ENCODE results near the gene TRIM72.

TRIM72 gene

GRCh38 chr16:31204871-31205666, 8.8 kb upstream of the TRIM72 start:
- no peak overlapping the region for H3K4me3 ChIP-seq (ENCODE audit: low read depth, low read length)
- DNase-seq (ENCODE audit: low read depth): no peak

DNA sequence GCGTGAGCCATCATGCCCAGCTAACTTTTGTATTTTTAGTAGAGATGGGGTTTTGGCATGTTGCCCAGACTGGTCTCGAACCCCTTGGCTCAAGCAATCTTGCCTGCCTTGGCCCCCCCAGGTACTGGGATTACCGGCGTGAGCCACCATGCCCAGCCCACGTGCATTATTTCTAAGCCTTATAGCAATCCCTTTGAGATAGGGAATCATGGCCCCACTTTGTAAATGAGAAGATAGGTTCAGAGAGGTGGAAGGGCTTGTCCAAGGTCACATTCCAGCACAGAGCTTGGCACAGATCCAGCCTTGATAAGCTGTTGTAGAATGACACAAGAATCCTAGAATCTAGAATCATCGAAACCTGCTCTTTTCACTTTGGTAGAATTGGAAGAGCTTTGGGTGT, 7.1 kb upstream of the TRIM72 start:
- no peak for DNase-seq (ENCODE audit: low read depth)
- H3K4me3 ChIP-seq (ENCODE audit: low read depth, low read length): no peak overlapping the region

GRCh38 chr16:31213342-31213741, 577 bp upstream of the TRIM72 start:
- no peak for DNase-seq (ENCODE audit: low read depth)
- no peak overlapping the region for H3K4me3 ChIP-seq (ENCODE audit: low read depth, low read length)

DNA sequence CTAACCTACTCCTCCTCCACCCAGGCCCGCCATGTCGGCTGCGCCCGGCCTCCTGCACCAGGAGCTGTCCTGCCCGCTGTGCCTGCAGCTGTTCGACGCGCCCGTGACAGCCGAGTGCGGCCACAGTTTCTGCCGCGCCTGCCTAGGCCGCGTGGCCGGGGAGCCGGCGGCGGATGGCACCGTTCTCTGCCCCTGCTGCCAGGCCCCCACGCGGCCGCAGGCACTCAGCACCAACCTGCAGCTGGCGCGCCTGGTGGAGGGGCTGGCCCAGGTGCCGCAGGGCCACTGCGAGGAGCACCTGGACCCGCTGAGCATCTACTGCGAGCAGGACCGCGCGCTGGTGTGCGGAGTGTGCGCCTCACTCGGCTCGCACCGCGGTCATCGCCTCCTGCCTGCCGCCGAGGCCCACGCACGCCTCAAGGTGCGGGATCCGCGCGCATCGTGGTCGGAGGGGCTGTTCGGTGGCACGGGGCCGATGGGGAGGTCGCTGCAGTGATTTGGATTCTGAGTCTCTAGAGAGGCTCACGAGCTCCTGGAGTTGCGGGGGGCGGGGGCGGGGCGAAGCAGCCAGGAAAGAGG, 878 bp downstream of the TRIM72 start:
- H3K4me3 ChIP-seq (ENCODE audit: low read depth, low read length): peak overlapping the region; percentile 51
- DNase-seq (ENCODE audit: low read depth): no peak

GRCh38 chr16:31215287-31216162, 1.6 kb downstream of the TRIM72 start:
- no peak for DNase-seq (ENCODE audit: low read depth)
- H3K4me3 ChIP-seq (ENCODE audit: low read depth, low read length): peak overlapping the region; percentile 51

GRCh38 chr16:31216422-31217135, 2.7 kb downstream of the TRIM72 start, which contains the start of gene PYDC1:
PYDC1 (minus strand) TSS chr16:31217135; CDS start chr16:31217028, 107 bp downstream.
- H3K4me3 ChIP-seq (ENCODE audit: low read depth, low read length): peak within 1 kb of the TSS; percentile 51
- DNase-seq (ENCODE audit: low read depth): no peak

DNA sequence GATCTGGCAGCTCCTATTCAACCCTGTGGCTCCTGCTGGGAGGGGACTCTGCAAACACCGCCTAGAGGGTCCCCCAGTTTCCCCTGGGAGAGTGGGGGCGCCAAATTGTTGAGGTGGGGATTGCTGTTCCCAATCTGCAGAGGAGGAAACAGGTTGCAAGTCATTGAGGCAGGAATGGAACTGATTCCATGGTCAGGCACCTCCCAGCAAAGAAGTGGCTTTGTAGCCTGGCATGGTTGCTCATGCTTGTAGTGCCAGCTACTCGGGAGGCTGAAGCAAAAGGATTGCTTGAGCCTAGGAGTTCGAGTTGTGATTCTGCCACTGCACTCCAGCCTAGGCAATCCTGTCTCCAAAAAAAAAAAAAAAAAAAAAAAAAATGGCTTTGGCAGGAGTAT, 3.2 kb downstream of the TRIM72 start:
- no peak overlapping the region for H3K4me3 ChIP-seq (ENCODE audit: low read depth, low read length)
- DNase-seq (ENCODE audit: low read depth): no peak

GRCh38 chr16:31219154-31219741, 5.3 kb downstream of the TRIM72 start:
- no peak for DNase-seq (ENCODE audit: low read depth)
- no peak overlapping the region for H3K4me3 ChIP-seq (ENCODE audit: low read depth, low read length)

DNA sequence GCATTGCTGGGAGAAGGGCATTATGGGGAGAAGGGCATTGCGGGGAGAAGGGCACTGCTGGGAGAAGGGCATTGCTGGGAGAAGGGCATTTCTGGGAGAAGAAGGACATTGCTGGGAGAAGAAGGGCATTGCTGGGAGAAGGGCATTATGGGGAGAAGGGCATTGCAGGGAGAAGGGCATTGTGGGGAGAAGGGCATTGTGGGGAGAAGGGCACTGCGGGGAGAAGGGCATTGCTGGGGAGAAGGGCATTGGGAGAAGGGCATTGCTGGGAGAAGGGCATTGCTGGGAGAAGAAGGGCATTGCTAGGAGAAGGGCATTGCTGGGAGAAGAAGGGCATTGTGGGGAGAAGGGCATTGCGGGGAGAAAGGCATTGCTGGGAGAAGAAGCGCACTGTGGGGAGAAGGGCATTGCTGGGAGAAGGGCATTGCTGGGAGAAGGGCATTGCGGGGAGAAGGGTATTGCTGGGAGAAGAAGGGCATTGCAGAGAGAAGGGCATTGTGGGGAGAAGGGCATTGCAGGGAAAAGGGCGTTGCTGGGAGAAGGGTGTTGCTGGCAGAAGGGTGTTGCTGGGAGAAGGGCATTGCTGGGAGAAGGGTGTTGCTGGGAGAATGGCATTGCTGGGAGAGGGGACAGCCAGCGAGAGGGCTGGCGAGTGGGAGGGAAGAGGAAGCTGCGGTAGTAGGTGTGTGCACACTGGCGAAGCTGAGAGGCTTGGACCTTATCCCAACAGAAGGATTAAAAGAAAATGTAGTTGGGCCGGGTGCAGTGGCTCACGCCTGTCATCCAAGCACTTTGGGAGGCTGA, 7.6 kb downstream of the TRIM72 start:
- no peak overlapping the region for H3K4me3 ChIP-seq (ENCODE audit: low read depth, low read length)
- DNase-seq (ENCODE audit: low read depth): no peak

GRCh38 chr16:31223044-31223443, 9.1 kb downstream of the TRIM72 start:
- no peak overlapping the region for H3K4me3 ChIP-seq (ENCODE audit: low read depth, low read length)
- no peak for DNase-seq (ENCODE audit: low read depth)

DNA sequence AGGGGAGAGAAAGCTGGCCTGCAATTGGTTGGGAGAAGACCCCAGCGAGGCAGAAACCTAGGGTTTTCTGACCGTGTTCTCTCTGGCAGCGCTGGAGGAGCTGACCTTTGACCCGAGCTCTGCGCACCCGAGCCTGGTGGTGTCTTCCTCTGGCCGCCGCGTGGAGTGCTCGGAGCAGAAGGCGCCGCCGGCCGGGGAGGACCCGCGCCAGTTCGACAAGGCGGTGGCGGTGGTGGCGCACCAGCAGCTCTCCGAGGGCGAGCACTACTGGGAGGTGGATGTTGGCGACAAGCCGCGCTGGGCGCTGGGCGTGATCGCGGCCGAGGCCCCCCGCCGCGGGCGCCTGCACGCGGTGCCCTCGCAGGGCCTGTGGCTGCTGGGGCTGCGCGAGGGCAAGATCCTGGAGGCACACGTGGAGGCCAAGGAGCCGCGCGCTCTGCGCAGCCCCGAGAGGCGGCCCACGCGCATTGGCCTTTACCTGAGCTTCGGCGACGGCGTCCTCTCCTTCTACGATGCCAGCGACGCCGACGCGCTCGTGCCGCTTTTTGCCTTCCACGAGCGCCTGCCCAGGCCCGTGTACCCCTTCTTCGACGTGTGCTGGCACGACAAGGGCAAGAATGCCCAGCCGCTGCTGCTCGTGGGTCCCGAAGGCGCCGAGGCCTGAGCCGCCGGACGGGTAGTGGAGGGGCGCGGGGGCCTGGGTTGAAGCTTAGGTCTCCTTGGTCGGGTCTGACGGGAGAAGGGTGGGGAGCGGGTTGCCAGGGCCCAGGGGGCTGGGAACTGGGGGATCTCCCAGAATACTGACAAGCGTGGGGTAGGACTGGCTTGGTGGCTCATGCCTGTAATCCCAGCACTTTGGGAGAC, 10.4 kb downstream of the TRIM72 start:
- no peak overlapping the region for H3K4me3 ChIP-seq (ENCODE audit: low read depth, low read length)
- DNase-seq (ENCODE audit: low read depth): no peak

- H3K4me3 ChIP-seq (ENCODE audit: low read depth, low read length): no peak overlapping the region
- DNase-seq (ENCODE audit: low read depth): no peak
Observed at GRCh38 chr16:31225193-31225592, 11.3 kb downstream of the TRIM72 start.

DNA sequence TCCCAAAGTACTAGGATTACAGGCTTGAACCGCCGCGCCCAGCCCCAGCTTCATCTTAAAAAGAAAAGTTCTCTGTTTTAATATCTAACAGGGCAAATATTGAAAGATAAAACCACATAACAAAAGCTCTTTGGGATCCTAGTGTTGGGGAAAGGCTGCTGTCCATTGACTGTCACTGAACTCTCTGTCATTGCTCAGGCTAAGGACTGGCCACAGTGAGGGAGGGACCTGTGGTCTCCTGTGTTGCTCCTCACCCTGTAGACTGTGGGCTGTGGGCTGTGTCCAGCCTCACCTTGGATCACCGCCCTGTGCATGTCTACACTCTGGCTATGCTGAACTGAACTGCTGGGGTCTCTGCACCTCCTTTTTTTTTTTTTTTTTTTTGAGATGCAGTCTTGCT, 14.3 kb downstream of the TRIM72 start:
- no peak for DNase-seq (ENCODE audit: low read depth)
- no peak overlapping the region for H3K4me3 ChIP-seq (ENCODE audit: low read depth, low read length)

DNA sequence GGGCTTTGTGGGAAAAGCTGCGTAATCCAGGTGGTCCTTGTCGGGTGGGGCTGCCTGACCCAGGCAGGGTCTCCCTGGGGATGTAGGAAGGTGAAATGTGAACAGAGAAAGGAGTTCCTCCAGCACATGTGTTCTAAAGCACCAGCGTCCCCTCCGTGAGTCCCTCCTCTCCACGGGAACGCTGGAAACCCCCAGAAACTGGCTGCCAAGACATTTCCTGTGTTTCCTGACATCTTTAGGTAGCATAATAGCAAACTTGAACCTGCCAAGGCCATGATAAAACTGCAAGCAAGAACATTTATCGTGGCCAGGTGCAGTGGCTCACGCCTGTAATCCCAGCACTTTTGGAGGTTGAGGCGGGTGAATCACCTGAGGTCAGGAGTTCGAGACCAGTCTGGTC, 15.6 kb downstream of the TRIM72 start:
- H3K4me3 ChIP-seq (ENCODE audit: low read depth, low read length): no peak overlapping the region
- DNase-seq (ENCODE audit: low read depth): no peak

- H3K4me3 ChIP-seq (ENCODE audit: low read depth, low read length): no peak overlapping the region
- DNase-seq (ENCODE audit: low read depth): no peak
Observed at GRCh38 chr16:31238041-31238440, 24.1 kb downstream of the TRIM72 start.

DNA sequence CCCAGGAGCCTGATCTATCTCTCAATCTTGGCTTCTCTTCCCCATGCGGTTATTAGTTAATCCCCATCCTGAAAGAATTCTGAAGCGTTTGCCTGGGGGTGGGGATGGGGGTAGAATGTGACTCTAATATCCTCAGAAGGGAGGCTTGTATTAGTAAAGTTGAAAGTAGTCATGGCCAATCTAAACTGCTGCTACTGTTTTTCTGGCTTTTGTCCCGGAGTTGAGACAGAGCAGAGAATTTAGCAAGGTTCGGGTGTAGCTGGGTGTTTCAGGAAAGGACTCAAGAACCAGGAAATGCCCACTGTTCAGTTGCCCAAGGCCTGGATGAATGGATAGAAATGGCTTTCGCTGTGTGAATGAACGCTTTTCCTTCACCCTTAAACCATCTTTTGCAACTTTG, 28.3 kb downstream of the TRIM72 start:
- H3K4me3 ChIP-seq (ENCODE audit: low read depth, low read length): no peak overlapping the region
- DNase-seq (ENCODE audit: low read depth): no peak

- H3K4me3 ChIP-seq (ENCODE audit: low read depth, low read length): no peak overlapping the region
- DNase-seq (ENCODE audit: low read depth): no peak
Observed at GRCh38 chr16:31243734-31244670, 30.1 kb downstream of the TRIM72 start.

Data from skeletal muscle cell (primary cell).